Activated T-cell treated with anti-CD3 and anti-CD28 coated beads, Interleukin-2, amount 50 U/mL, for 24 hours (primary cell): ENCODE measurements around the gene SDHA.
"Not testable (repeated sequence)": the region's sequence is repeated elsewhere in the genome, so short reads cannot be mapped to it uniquely, and the experiment has no call there.

Source experiments
- DNase-seq: peaks from one replicate; pipeline ENCODE4 v3.0.0-alpha.2; 2020
- H3K27ac Mint-ChIP-seq: 2 replicates; pipeline ENCODE4 v1.8.0; 2020; ENCODE audit warnings: mild to moderate bottlenecking, mixed read lengths
- H3K27me3 Mint-ChIP-seq: 2 replicates; pipeline ENCODE4 v1.8.0; 2020; ENCODE audit warnings: mixed read lengths
- H3K36me3 Mint-ChIP-seq: 2 replicates; pipeline ENCODE4 v1.8.0; 2020; ENCODE audit warnings: low read depth, mixed read lengths
- H3K4me1 Mint-ChIP-seq: 2 replicates; pipeline ENCODE4 v1.8.0; 2020; ENCODE audit warnings: low read depth, mixed read lengths
- H3K4me3 Mint-ChIP-seq: 2 replicates; pipeline ENCODE4 v1.8.0; 2020; ENCODE audit warnings: mild to moderate bottlenecking, moderate library complexity, mixed read lengths
- H3K9me3 Mint-ChIP-seq: 2 replicates; pipeline ENCODE4 v1.8.0; 2020; ENCODE audit warnings: mixed read lengths

SDHA gene

GRCh38 chr5:237931-238330 is 19.8 kb downstream of the SDHA start:
- not testable (repeated sequence) for H3K27ac Mint-ChIP-seq, H3K4me3 Mint-ChIP-seq, H3K9me3 Mint-ChIP-seq, DNase-seq, H3K4me1 Mint-ChIP-seq, H3K27me3 Mint-ChIP-seq
- peaks cover 79% of the 10 kb centered on the region for H3K36me3 Mint-ChIP-seq

- not testable (repeated sequence) for H3K27me3 Mint-ChIP-seq, H3K4me1 Mint-ChIP-seq, DNase-seq, H3K4me3 Mint-ChIP-seq, H3K9me3 Mint-ChIP-seq, H3K27ac Mint-ChIP-seq
- peaks cover 80% of the 10 kb centered on the region for H3K36me3 Mint-ChIP-seq
Observed at GRCh38 chr5:240550-240949, 22.4 kb downstream of the SDHA start.

GRCh38 chr5:241045-241669 is 23.0 kb downstream of the SDHA start:
- H3K4me1 Mint-ChIP-seq = not testable (repeated sequence)

GRCh38 chr5:243683-244367 is 25.7 kb downstream of the SDHA start:
- H3K27me3 Mint-ChIP-seq, H3K4me3 Mint-ChIP-seq, H3K4me1 Mint-ChIP-seq, DNase-seq, H3K9me3 Mint-ChIP-seq: not testable (repeated sequence)
- Mint-ChIP-seq H3K36me3 (peaks cover 96% of the 10 kb centered on the region), H3K27ac (peak overlapping the region; percentile 52)

More at GRCh38 chr5:241045-241669, 23.0 kb downstream of the SDHA start:
- H3K9me3 Mint-ChIP-seq, DNase-seq, H3K4me3 Mint-ChIP-seq, H3K27ac Mint-ChIP-seq, H3K27me3 Mint-ChIP-seq: not testable (repeated sequence)
- H3K36me3 Mint-ChIP-seq = peaks cover 78% of the 10 kb centered on the region

GRCh38 chr5:245717-246116 is 27.6 kb downstream of the SDHA start:
- not testable (repeated sequence) for H3K4me1 Mint-ChIP-seq, H3K27me3 Mint-ChIP-seq, DNase-seq, H3K9me3 Mint-ChIP-seq, H3K4me3 Mint-ChIP-seq
- Mint-ChIP-seq H3K27ac (peak overlapping the region; percentile 6), H3K36me3 (peaks cover 94% of the 10 kb centered on the region)

- not testable (repeated sequence) for H3K27me3 Mint-ChIP-seq, H3K4me3 Mint-ChIP-seq, H3K4me1 Mint-ChIP-seq, DNase-seq, H3K9me3 Mint-ChIP-seq
- H3K27ac Mint-ChIP-seq = peak overlapping the region; percentile 4
- H3K36me3 Mint-ChIP-seq = peaks cover 80% of the 10 kb centered on the region
Observed at GRCh38 chr5:250396-250795, 32.3 kb downstream of the SDHA start.

GRCh38 chr5:251016-251415 is 32.9 kb downstream of the SDHA start:
- peaks cover 80% of the 10 kb centered on the region for H3K36me3 Mint-ChIP-seq
- H3K27ac Mint-ChIP-seq, H3K4me3 Mint-ChIP-seq, DNase-seq, H3K9me3 Mint-ChIP-seq, H3K4me1 Mint-ChIP-seq, H3K27me3 Mint-ChIP-seq: not testable (repeated sequence)

- H3K27ac Mint-ChIP-seq, H3K4me3 Mint-ChIP-seq, H3K27me3 Mint-ChIP-seq, H3K4me1 Mint-ChIP-seq, H3K9me3 Mint-ChIP-seq, DNase-seq: not testable (repeated sequence)
- H3K36me3 Mint-ChIP-seq = peaks cover 82% of the 10 kb centered on the region
Observed at GRCh38 chr5:251538-251937, 33.4 kb downstream of the SDHA start.

GRCh38 chr5:251975-252374 is 33.9 kb downstream of the SDHA start:
- not testable (repeated sequence) for H3K27me3 Mint-ChIP-seq, DNase-seq, H3K9me3 Mint-ChIP-seq, H3K4me3 Mint-ChIP-seq, H3K4me1 Mint-ChIP-seq, H3K27ac Mint-ChIP-seq
- H3K36me3 Mint-ChIP-seq = peaks cover 81% of the 10 kb centered on the region

- Mint-ChIP-seq H3K27me3 (no peaks in the 10 kb centered on the region), H3K9me3 (no peaks in the 10 kb centered on the region), H3K36me3 (peaks cover 79% of the 10 kb centered on the region), H3K4me1 (peaks cover 7% of the 10 kb centered on the region), H3K4me3 (no peak overlapping the region), H3K27ac (peak overlapping the region; percentile 55)
- no peak for DNase-seq
Observed at GRCh38 chr5:252546-252945, 34.4 kb downstream of the SDHA start.

- not testable (repeated sequence) for H3K9me3 Mint-ChIP-seq, H3K27me3 Mint-ChIP-seq, H3K4me1 Mint-ChIP-seq, H3K4me3 Mint-ChIP-seq, DNase-seq
- H3K36me3 Mint-ChIP-seq = peaks cover 61% of the 10 kb centered on the region
- H3K27ac Mint-ChIP-seq = peak overlapping the region; percentile 37
Observed at GRCh38 chr5:254322-254721, 36.2 kb downstream of the SDHA start.

GRCh38 chr5:255116-255515 is 37.0 kb downstream of the SDHA start:
- not testable (repeated sequence) for H3K9me3 Mint-ChIP-seq, DNase-seq, H3K27me3 Mint-ChIP-seq, H3K4me1 Mint-ChIP-seq, H3K4me3 Mint-ChIP-seq
- Mint-ChIP-seq H3K27ac (peak overlapping the region; percentile 55), H3K36me3 (peaks cover 54% of the 10 kb centered on the region)

- not testable (repeated sequence) for DNase-seq, H3K27ac Mint-ChIP-seq, H3K4me1 Mint-ChIP-seq, H3K27me3 Mint-ChIP-seq, H3K4me3 Mint-ChIP-seq, H3K9me3 Mint-ChIP-seq
- H3K36me3 Mint-ChIP-seq = peaks cover 45% of the 10 kb centered on the region
Observed at GRCh38 chr5:256347-256746, 38.2 kb downstream of the SDHA start.

- H3K4me3 Mint-ChIP-seq = no peak overlapping the region
- no peaks in the 10 kb centered on the region for H3K27me3 Mint-ChIP-seq
- H3K36me3 Mint-ChIP-seq = peaks cover 43% of the 10 kb centered on the region
- DNase-seq = no peak
- peaks cover 7% of the 10 kb centered on the region for H3K4me1 Mint-ChIP-seq
- H3K27ac Mint-ChIP-seq = no peak overlapping the region
- H3K9me3 Mint-ChIP-seq = no peaks in the 10 kb centered on the region
Observed at GRCh38 chr5:257148-257547, 39.0 kb downstream of the SDHA start.

- not testable (repeated sequence) for H3K27me3 Mint-ChIP-seq, DNase-seq, H3K4me1 Mint-ChIP-seq, H3K4me3 Mint-ChIP-seq, H3K9me3 Mint-ChIP-seq
- H3K27ac Mint-ChIP-seq = peak overlapping the region; percentile 67
- H3K36me3 Mint-ChIP-seq = peaks cover 53% of the 10 kb centered on the region
Observed at GRCh38 chr5:263275-263974, 45.3 kb downstream of the SDHA start.
